Breast epithelium (tissue), 4 donors: ENCODE data around the gene RGL1. TPM values are rescaled to one million over a fixed set of nuclear protein-coding genes. Genes with fewer than 3 reads are reported as not detected.

Experiments
- DNase-seq, 2 donors: peaks; one replicate each; pipeline ENCODE4 v3.0.0-alpha.2; 2019; ENCODE audit warnings: low spot score in 2 of 2
- H3K27ac ChIP-seq, 2 donors: fragments of 200-600 bp; sonication (generic) in 1 of 2; one replicate each; pipeline ENCODE4 v1.5.1; 2016 to 2019; ENCODE audit warnings: mild to moderate bottlenecking in 1 of 2
- H3K27me3 ChIP-seq, 2 donors: fragments of 200-600 bp; sonication (generic) in 1 of 2; one replicate each; pipeline versions ENCODE4 v1.5.1 to v1.6.0; 2017 to 2019; ENCODE audit warnings: control low read depth in 1 of 2, mild to moderate bottlenecking in 1 of 2
- H3K36me3 ChIP-seq: fragments of 200-600 bp; one replicate; pipeline ENCODE4 v1.5.1; 2019
- H3K4me1 ChIP-seq, 2 donors: fragments of 200-600 bp; sonication (generic); one replicate each; pipeline ENCODE4 v1.5.1; 2016 to 2019; ENCODE audit warnings: control low read depth in 1 of 2
- H3K4me3 ChIP-seq, 3 donors: fragments of 200-600 bp; sonication (generic); 1 replicate in 2 of 3; 2 replicates in 1 of 3; pipeline ENCODE4 v1.5.1; 2016 to 2019; ENCODE audit warnings: mild to moderate bottlenecking in 3 of 3, moderate library complexity in 2 of 3
- H3K9me3 ChIP-seq, 2 donors: fragments of 200-600 bp; sonication (generic) in 1 of 2; one replicate each; pipeline ENCODE4 v1.5.1; 2016 to 2019; ENCODE audit warnings: control low read depth in 1 of 2
- POLR2A ChIP-seq: fragments of 450-650 bp; IDR thresholded peaks from one replicate; pipeline ENCODE4 v1.6.1; 2016; ENCODE audit warnings: antibody characterized with exemption, mild to moderate bottlenecking, moderate library complexity
- POLR2AphosphoS5 ChIP-seq, 3 donors: sonication (generic); formaldehyde crosslinking; IDR thresholded peaks; one replicate each; pipeline ENCODE4 v1.6.1; 2017; ENCODE audit warnings: antibody characterized with exemption in 3 of 3
- intact Hi-C: fragments of 100-400 bp; cut with DNase I; formaldehyde crosslinking; loops from one replicate; pipeline ENCODE4 v1.15.1; 2023; ENCODE audit warnings: low total_unique reads
- total RNA-seq, 3 donors: library from RNA; depleted of rRNA; stranded (reverse); fragments of >200 nt; gene quantifications; one replicate each; pipeline ENCODE4 v1.1.0, GENCODE V29; 2016
- TF ChIP-seq, protein P1 (sequence below), 3 donors: fragments of 450-650 bp; IDR thresholded peaks; one replicate each; pipeline ENCODE4 v1.5.1; 2016 to 2017; ENCODE audit warnings: antibody characterized with exemption in 3 of 3, mild to moderate bottlenecking in 3 of 3, moderate library complexity in 3 of 3

The RGL1 gene
- total RNA-seq, 3 donors from 2014 or later, result 24.9 to 70.2 (median 26.8) TPM

DNA sequence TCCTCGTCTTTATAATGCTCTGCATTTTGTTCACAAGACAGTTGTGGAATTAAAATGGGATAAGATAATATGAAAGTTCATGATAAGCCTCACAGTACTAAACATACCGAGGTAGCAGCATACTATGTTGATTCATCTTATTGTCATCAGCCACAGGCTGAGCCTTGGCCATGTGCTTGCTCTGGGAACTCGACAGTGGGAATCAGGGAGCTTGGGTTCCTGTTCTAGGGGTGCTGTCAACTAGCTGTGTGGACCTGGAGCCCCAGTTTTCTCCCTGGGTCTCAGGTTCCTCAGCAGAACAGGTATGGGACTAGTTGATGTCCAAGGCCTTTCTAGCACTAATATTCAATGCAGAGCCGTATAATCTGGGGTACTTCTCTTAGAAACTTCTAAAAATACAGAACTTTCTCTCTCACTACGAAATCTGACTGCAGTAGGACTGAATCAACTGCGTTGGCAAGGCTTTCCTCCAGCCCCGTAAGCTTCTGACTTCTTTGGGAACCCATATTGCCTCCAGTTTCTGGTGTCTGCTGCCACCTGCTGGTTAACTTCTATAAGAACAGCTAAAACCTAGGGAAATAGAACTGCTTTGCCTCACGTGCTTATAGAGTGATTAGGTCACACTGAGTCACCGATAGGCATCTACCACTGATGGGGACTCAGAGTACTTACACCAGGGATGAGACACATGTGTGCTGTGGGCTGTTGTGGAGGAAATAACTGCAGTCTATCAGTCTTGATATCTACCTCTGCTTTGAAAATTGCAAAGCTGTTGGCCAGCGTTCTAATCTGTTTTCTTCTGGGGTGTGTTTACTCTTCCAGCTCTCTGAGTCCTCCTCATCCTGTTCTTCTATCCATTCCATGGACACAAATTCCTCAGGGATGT, 110.9 kb downstream of the RGL1 start:
- H3K36me3 ChIP-seq, result peaks cover 5% of the 10 kb centered on the region
- intact Hi-C loops, result loop anchor here (10.0 kb wide), 1 partner anchor 261 kb away; the partner anchor contains the start of gene APOBEC4
- peak overlapping the region; percentile 46 to 67 for H3K27ac ChIP-seq
- H3K4me3 ChIP-seq, result no peak overlapping the region
- H3K27me3 ChIP-seq, result no peaks in the 10 kb centered on the region
- H3K4me1 ChIP-seq, result no peaks in the 10 kb centered on the region
- peak in 1 of 2 donors; percentile 50 for DNase-seq
- H3K9me3 ChIP-seq, result no peaks in the 10 kb centered on the region
- TF ChIP-seq POLR2A, result no peak
- TF ChIP-seq POLR2AphosphoS5 (IDR thresholded peaks at IDR 0.05), result no peak
- TF ChIP-seq, protein P1, sequence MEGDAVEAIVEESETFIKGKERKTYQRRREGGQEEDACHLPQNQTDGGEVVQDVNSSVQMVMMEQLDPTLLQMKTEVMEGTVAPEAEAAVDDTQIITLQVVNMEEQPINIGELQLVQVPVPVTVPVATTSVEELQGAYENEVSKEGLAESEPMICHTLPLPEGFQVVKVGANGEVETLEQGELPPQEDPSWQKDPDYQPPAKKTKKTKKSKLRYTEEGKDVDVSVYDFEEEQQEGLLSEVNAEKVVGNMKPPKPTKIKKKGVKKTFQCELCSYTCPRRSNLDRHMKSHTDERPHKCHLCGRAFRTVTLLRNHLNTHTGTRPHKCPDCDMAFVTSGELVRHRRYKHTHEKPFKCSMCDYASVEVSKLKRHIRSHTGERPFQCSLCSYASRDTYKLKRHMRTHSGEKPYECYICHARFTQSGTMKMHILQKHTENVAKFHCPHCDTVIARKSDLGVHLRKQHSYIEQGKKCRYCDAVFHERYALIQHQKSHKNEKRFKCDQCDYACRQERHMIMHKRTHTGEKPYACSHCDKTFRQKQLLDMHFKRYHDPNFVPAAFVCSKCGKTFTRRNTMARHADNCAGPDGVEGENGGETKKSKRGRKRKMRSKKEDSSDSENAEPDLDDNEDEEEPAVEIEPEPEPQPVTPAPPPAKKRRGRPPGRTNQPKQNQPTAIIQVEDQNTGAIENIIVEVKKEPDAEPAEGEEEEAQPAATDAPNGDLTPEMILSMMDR (IDR thresholded peaks at IDR 0.05), result peak; percentile 79 to 93 (median 90)

DNA sequence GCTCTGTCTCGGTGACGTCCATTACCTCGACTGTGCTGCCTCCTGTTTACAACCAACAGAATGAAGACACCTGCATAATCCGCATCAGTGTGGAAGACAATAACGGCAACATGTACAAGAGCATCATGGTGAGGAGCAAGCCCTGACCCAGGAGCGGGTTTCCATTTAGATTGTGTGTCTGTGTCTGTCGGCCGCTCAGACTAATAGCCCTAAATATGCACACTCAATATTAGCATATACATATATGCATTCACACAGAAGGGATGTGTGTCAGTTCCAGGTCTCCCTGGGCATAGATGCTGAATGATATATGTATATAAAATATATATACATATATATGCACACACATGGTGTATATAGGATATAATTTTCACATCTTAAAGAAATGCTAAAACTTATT, 111.7 kb downstream of the RGL1 start:
- Histone ChIP-seq H3K4me3 (no peak overlapping the region), H3K27ac (peak overlapping the region; percentile 19 to 67), H3K36me3 (peaks cover 5% of the 10 kb centered on the region), H3K4me1 (no peaks in the 10 kb centered on the region), H3K9me3 (no peaks in the 10 kb centered on the region), H3K27me3 (no peaks in the 10 kb centered on the region)
- intact Hi-C loops, result loop anchor here (10.0 kb wide), 1 partner anchor 262 kb away; the partner anchor contains the start of gene APOBEC4
- TF ChIP-seq, protein P1 (IDR thresholded peaks at IDR 0.05), result no peak
- TF ChIP-seq POLR2A, result no peak
- no peak for TF ChIP-seq POLR2AphosphoS5 (IDR thresholded peaks at IDR 0.05)
- no peak for DNase-seq

DNA sequence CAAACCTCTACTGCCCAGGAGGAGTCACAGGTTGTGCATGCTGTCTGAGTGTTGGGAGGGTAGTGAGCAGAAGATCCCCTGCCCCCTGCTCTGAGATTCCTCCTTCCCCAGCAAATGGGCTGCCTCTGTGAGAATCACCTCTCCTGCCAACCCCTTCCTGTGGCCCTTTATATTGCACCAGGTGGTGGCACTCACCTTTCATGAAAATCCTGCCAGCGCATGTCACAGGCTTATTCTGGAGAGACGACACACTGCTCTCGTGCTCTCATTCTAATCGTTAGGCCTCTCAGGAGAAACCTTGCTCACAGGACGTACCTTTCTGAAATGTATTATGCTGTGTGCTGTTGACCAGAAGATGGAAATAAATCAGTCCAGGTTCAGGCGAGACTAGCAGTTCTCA, 113.7 kb downstream of the RGL1 start:
- intact Hi-C loops, result loop anchor here (10.0 kb wide), 1 partner anchor 264 kb away; the partner anchor contains the start of gene APOBEC4
- Histone ChIP-seq H3K4me3 (no peak overlapping the region), H3K27ac (no peak overlapping the region), H3K36me3 (no peaks in the 10 kb centered on the region), H3K4me1 (no peaks in the 10 kb centered on the region), H3K27me3 (no peaks in the 10 kb centered on the region), H3K9me3 (no peaks in the 10 kb centered on the region)
- TF ChIP-seq POLR2AphosphoS5 (IDR thresholded peaks at IDR 0.05) (no peak), POLR2A (no peak)
- TF ChIP-seq, protein P1 (IDR thresholded peaks at IDR 0.05), result no peak
- DNase-seq, result no peak

DNA sequence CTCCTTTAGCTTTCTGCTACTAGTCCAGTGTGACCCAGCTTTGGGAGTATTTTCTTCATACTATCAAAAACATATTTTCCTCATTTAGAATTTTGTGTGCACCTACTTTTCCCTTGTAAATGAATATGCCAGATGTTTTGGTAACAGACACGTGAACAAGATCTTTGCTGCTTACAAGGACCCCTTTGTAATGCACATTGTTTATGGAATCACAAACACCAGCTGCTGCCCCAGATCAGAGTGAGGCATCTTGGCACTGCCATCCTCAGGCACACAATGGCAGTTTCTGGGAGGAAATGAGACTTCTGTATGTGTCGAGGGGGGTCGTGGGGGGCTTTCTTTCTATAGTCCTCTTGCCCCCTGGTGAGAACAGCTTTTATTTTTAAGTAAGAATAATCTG, 115.7 kb downstream of the RGL1 start:
- intact Hi-C loops, result no loop called here
- no peak overlapping the region for H3K27ac ChIP-seq
- H3K4me3 ChIP-seq, result no peak overlapping the region
- H3K4me1 ChIP-seq, result no peaks in the 10 kb centered on the region
- H3K27me3 ChIP-seq, result no peaks in the 10 kb centered on the region
- DNase-seq, result no peak
- H3K36me3 ChIP-seq, result no peaks in the 10 kb centered on the region
- no peaks in the 10 kb centered on the region for H3K9me3 ChIP-seq
- TF ChIP-seq, protein P1 (IDR thresholded peaks at IDR 0.05), result no peak
- TF ChIP-seq POLR2AphosphoS5 (IDR thresholded peaks at IDR 0.05), result no peak
- no peak for TF ChIP-seq POLR2A

DNA sequence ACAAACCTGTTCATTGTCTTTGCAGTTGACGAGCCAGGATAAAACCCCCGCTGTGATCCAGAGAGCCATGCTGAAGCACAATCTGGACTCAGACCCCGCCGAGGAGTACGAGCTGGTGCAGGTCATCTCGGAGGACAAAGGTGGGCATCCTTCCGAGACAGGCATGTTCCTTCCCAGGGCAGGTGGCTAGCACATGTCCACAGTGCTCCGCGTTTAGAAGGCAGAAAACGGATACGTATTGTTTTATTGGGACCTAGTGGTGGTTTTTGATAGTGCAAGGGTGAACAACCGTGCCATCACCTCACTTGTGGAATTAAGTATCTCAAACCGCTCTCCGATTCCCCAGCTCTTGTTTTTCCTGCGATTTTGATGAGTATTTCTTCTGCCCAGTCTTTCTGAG, 117.3 kb downstream of the RGL1 start:
- no peak overlapping the region for H3K27ac ChIP-seq
- H3K9me3 ChIP-seq, result no peaks in the 10 kb centered on the region
- intact Hi-C loops, result no loop called here
- no peak overlapping the region for H3K4me3 ChIP-seq
- H3K27me3 ChIP-seq, result no peaks in the 10 kb centered on the region
- H3K36me3 ChIP-seq, result no peaks in the 10 kb centered on the region
- TF ChIP-seq POLR2AphosphoS5 (IDR thresholded peaks at IDR 0.05) (no peak), POLR2A (no peak)
- TF ChIP-seq, protein P1 (IDR thresholded peaks at IDR 0.05), result no peak
- H3K4me1 ChIP-seq, result no peaks in the 10 kb centered on the region
- DNase-seq, result no peak
